SU-DHL-6 (cell line): ENCODE data around the gene CAPZA2.
"Not testable (repeated sequence)": the region's sequence is repeated elsewhere in the genome, so short reads cannot be mapped to it uniquely, and the experiment has no call there.

Experiments used
- H2AFZ ChIP-seq: fragments of 200-600 bp; sonication (generic); 2 replicates; pipeline ENCODE4 v1.6.1; 2014; ENCODE audit warnings: low read depth, mild to moderate bottlenecking, moderate library complexity, mixed read lengths, antibody characterized with exemption, low read length; ENCODE audit not compliant: severe bottlenecking
- H3F3A ChIP-seq: fragments of 200-600 bp; shearing (Covaris generic); 2 replicates; pipeline ENCODE4 v1.6.0; 2016; ENCODE audit warnings: antibody characterized with exemption, mild to moderate bottlenecking; ENCODE audit not compliant: insufficient read depth
- H3K27ac ChIP-seq: fragments of 200-600 bp; sonication (generic); 2 replicates; pipeline ENCODE4 v1.5.1; 2016; ENCODE audit warnings: low read depth, mild to moderate bottlenecking, low read length, moderate library complexity, mixed read lengths
- H3K27me3 ChIP-seq: fragments of 200-600 bp; sonication (generic), shearing (Covaris generic); 2 replicates; pipeline ENCODE4 v1.6.0; 2014; ENCODE audit warnings: mild to moderate bottlenecking, low read length
- H3K36me3 ChIP-seq: fragments of 200-600 bp; sonication (generic); 2 replicates; pipeline ENCODE4 v1.6.1; 2014; ENCODE audit warnings: mild to moderate bottlenecking, low read length, mixed read lengths
- H3K4me2 ChIP-seq: fragments of 300-600, 200-600 bp; shearing (Covaris generic), sonication (generic); 2 replicates; pipeline ENCODE4 v1.6.0; 2014; ENCODE audit warnings: low read length, low read depth, mild to moderate bottlenecking; ENCODE audit not compliant: poor library complexity, severe bottlenecking
- H3K4me3 ChIP-seq: fragments of 200-600 bp; sonication (generic); 2 replicates; pipeline ENCODE4 v1.5.1; 2014; ENCODE audit warnings: antibody characterized with exemption, low read length, mild to moderate bottlenecking, mixed read lengths; ENCODE audit not compliant: insufficient read depth, poor library complexity, severe bottlenecking
- H3K79me2 ChIP-seq: fragments of 200-600 bp; sonication (generic); 2 replicates; pipeline ENCODE4 v1.6.1; 2014; ENCODE audit warnings: mild to moderate bottlenecking, low read length, moderate library complexity; ENCODE audit not compliant: insufficient read depth
- H3K9ac ChIP-seq: fragments of 200-600 bp; sonication (generic); 2 replicates; pipeline ENCODE4 v1.7.0; 2014; ENCODE audit warnings: mild to moderate bottlenecking, low read length
- H3K9me2 ChIP-seq: fragments of 200-600 bp; sonication (generic); replicated peaks from 2 replicates; pipeline ENCODE4 v1.6.1; 2014; ENCODE audit warnings: low read length; ENCODE audit not compliant: insufficient read depth
- H3K9me3 ChIP-seq: fragments of 200-600 bp; sonication (generic); 2 replicates; pipeline ENCODE4 v1.6.1; 2014; ENCODE audit warnings: low read length, mixed read lengths; ENCODE audit not compliant: insufficient read depth
- H4K20me1 ChIP-seq: fragments of 200-600 bp; sonication (generic); 2 replicates; pipeline ENCODE4 v1.6.1; 2014; ENCODE audit warnings: low read depth, mild to moderate bottlenecking, antibody characterized with exemption, low read length, moderate library complexity, mixed read lengths
- EZH2phosphoT487 ChIP-seq: fragments of 200-600 bp; sonication (generic), shearing (Covaris generic); conservative IDR thresholded peaks from 2 replicates; pipeline ENCODE4 v1.6.1; 2018; ENCODE audit warnings: mild to moderate bottlenecking, antibody characterized with exemption, low read length, moderate library complexity, mixed read lengths
- TF ChIP-seq, protein P1 (sequence below): fragments of 200-600 bp; sonication (generic); IDR thresholded peaks from one replicate; pipeline ENCODE4 v1.5.1; 2017; ENCODE audit warnings: antibody characterized with exemption, mild to moderate bottlenecking, low read length, moderate library complexity; ENCODE audit not compliant: insufficient read depth, poor library complexity, severe bottlenecking

Gene CAPZA2

DNA sequence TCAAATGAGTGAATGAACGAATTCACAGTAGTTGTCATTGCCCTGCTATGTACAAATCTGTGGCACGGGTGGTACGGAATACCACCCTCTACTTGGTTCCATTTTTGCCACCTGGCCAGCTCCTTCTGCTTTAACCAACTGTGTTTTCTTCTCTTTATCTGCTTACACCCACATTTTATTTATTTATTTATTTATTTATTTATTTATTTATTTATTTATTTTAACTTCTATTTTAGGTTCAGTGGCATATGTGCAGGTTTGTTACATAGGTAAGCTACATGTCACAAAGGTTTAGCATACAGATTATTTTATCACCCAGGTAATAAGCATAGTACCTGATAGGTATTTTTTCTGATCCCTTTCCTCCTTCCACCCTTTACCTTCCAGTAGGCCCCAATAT lies 42.2 kb upstream of the CAPZA2 start:
- Histone ChIP-seq H3K9me2 (no peaks in the 10 kb centered on the region), H4K20me1 (no peaks in the 10 kb centered on the region), H3F3A (no peaks in the 10 kb centered on the region), H3K27me3 (no peaks in the 10 kb centered on the region), H3K36me3 (no peaks in the 10 kb centered on the region), H3K4me2 (no peak overlapping the region), H3K27ac (no peak overlapping the region), H3K79me2 (no peaks in the 10 kb centered on the region), H3K9me3 (no peaks in the 10 kb centered on the region), H3K9ac (no peak overlapping the region), H3K4me3 (no peak overlapping the region), H2AFZ (no peak overlapping the region)
- TF ChIP-seq, protein P1, sequence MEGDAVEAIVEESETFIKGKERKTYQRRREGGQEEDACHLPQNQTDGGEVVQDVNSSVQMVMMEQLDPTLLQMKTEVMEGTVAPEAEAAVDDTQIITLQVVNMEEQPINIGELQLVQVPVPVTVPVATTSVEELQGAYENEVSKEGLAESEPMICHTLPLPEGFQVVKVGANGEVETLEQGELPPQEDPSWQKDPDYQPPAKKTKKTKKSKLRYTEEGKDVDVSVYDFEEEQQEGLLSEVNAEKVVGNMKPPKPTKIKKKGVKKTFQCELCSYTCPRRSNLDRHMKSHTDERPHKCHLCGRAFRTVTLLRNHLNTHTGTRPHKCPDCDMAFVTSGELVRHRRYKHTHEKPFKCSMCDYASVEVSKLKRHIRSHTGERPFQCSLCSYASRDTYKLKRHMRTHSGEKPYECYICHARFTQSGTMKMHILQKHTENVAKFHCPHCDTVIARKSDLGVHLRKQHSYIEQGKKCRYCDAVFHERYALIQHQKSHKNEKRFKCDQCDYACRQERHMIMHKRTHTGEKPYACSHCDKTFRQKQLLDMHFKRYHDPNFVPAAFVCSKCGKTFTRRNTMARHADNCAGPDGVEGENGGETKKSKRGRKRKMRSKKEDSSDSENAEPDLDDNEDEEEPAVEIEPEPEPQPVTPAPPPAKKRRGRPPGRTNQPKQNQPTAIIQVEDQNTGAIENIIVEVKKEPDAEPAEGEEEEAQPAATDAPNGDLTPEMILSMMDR: no peak
- TF ChIP-seq EZH2phosphoT487: no peak

DNA sequence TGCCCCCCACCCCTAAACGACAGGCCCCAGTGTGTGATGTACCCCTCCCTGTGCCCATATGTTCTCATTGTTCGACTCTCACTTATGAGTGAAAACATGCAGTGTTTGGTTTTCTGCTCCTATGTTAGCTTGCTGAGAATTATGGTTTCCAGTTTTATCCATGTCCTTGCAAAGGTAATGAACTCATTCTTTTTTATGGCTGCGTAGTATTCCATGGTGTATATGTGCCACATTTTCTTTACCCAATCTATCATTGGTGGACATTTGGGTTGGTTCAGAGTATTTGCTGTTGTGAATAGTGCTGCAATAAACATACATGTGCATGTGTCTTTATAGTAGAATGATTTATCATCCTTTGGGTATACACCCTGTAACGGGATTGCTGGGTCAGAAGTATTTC lies 40.7 kb upstream of the CAPZA2 start:
- not testable (repeated sequence) for H3K4me3 ChIP-seq, H3K27ac ChIP-seq, H3K27me3 ChIP-seq, H3F3A ChIP-seq, H3K4me2 ChIP-seq, H3K36me3 ChIP-seq, H3K9me2 ChIP-seq, H4K20me1 ChIP-seq, H2AFZ ChIP-seq, H3K79me2 ChIP-seq, H3K9me3 ChIP-seq, H3K9ac ChIP-seq

DNA sequence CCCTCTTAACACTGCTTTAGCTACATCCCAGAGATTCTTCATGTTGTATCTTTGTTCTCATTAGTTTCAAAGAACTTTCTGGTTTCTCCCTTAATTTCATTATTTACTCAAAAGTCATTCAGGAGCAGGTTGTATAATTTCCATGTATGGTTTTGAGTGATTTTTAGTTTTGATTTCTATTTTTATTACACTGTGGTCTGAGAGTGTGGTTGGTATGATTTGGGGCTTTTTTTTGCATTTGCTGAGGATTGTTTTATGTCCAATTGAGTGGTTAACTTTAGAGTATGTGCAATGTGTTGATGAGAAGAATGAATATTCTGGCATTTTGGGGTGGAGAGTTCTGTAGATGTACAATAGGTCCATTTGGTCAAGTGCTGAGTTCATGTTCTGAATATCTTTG lies 37.9 kb upstream of the CAPZA2 start:
- no peaks in the 10 kb centered on the region for H3K79me2 ChIP-seq
- no peaks in the 10 kb centered on the region for H3F3A ChIP-seq
- H3K9ac ChIP-seq: no peak overlapping the region
- no peaks in the 10 kb centered on the region for H3K9me2 ChIP-seq
- H3K36me3 ChIP-seq: no peaks in the 10 kb centered on the region
- H3K27me3 ChIP-seq: no peaks in the 10 kb centered on the region
- no peak for TF ChIP-seq EZH2phosphoT487
- TF ChIP-seq, protein P1: no peak
- H3K9me3 ChIP-seq: no peaks in the 10 kb centered on the region
- H3K27ac ChIP-seq: no peak overlapping the region
- H4K20me1 ChIP-seq: no peaks in the 10 kb centered on the region
- H3K4me3 ChIP-seq: no peak overlapping the region
- no peak overlapping the region for H3K4me2 ChIP-seq
- no peak overlapping the region for H2AFZ ChIP-seq

DNA sequence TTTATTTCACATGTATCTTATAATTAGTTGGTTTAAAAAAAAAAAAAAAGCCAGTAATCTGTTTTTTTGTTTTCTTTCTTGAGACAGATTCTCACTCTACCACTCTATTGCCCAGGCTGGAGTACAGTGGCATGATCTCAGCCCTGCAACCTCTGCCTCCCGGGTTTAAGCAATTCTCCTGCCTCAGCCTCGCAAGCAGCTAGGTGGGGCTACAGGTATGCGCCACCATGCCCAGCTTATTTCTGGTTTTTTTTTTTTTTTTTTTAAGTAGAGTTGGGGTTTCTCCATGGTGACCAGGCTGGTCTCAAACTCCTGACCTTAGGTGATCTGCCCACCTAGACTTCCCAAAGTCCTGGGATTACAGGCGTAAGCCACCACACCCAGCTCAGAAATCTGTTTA lies 34.1 kb upstream of the CAPZA2 start:
- no peaks in the 10 kb centered on the region for H3K9me3 ChIP-seq
- no peak for TF ChIP-seq EZH2phosphoT487
- TF ChIP-seq, protein P1: no peak
- H3K27me3 ChIP-seq: no peaks in the 10 kb centered on the region
- no peaks in the 10 kb centered on the region for H4K20me1 ChIP-seq
- no peak overlapping the region for H2AFZ ChIP-seq
- H3K9me2 ChIP-seq: no peaks in the 10 kb centered on the region
- no peaks in the 10 kb centered on the region for H3K36me3 ChIP-seq
- no peak overlapping the region for H3K9ac ChIP-seq
- H3K27ac ChIP-seq: no peak overlapping the region
- H3K4me2 ChIP-seq: no peak overlapping the region
- no peak overlapping the region for H3K4me3 ChIP-seq
- no peaks in the 10 kb centered on the region for H3F3A ChIP-seq
- no peaks in the 10 kb centered on the region for H3K79me2 ChIP-seq
